Naive thymus-derived CD4-positive, alpha-beta T cell (primary cell): Measurements from ENCODE around the gene CENPB. TPM values are rescaled to one million over a fixed set of nuclear protein-coding genes. Genes with fewer than 3 reads are reported as not detected.

ENCODE experiments used
- ATAC-seq: fragments of 150-1000 bp; cut with Tn5 transposase; 2 replicates; pipeline ENCODE4 v1.10.0; 2021; ENCODE audit warnings: mild to moderate bottlenecking, moderate library complexity
- CTCF ChIA-PET: fragments of 350-600 bp; sonication (Branson Sonifier 250); formaldehyde crosslinking; loops from one replicate; lab custom pipeline; 2021; ENCODE audit warnings: antibody characterized with exemption; lab: Charles Lee
- POLR2A ChIA-PET: fragments of 350-600 bp; sonication (Branson Sonifier 250); formaldehyde crosslinking; loops from one replicate; lab custom pipeline; 2021; ENCODE audit warnings: antibody characterized with exemption, inconsistent platforms; lab: Charles Lee
- DNase-seq, 9 donors: peaks; one replicate each; pipeline versions ENCODE4 v3.0.0 to v3.0.0-alpha.2; 2020 to 2022; ENCODE audit warnings: mixed read lengths in 1 of 9
- H3K27ac ChIP-seq: one replicate; pipeline ENCODE4 v1.7.0; 2013; ENCODE audit warnings: mild to moderate bottlenecking, low read depth, low read length, moderate library complexity
- H3K27me3 ChIP-seq, 2 donors: one replicate each; pipeline ENCODE4 v1.7.0; 2013; ENCODE audit warnings: low read length in 2 of 2, mild to moderate bottlenecking in 2 of 2, moderate library complexity in 2 of 2; ENCODE audit not compliant: control insufficient read depth in 2 of 2, insufficient read depth in 2 of 2
- H3K36me3 ChIP-seq, 3 experiments: 1 replicate in 2 of 3; 2 replicates in 1 of 3; pipeline ENCODE4 v1.7.0; 2013; ENCODE audit warnings: low read length in 3 of 3, mild to moderate bottlenecking in 3 of 3, moderate library complexity in 1 of 3; ENCODE audit not compliant: insufficient read depth in 3 of 3, control insufficient read depth in 2 of 3
- H3K4me1 ChIP-seq, 2 donors: one replicate each; pipeline ENCODE4 v1.7.0; 2013; ENCODE audit warnings: low read length in 2 of 2, mild to moderate bottlenecking in 2 of 2, moderate library complexity in 1 of 2; ENCODE audit not compliant: control insufficient read depth in 2 of 2, insufficient read depth in 2 of 2
- H3K4me3 ChIP-seq: 2 replicates; pipeline ENCODE4 v1.7.0; 2013; ENCODE audit warnings: mild to moderate bottlenecking, low read length
- H3K9me3 ChIP-seq, 3 experiments: 1 replicate in 2 of 3; 2 replicates in 1 of 3; pipeline ENCODE4 v1.7.0; 2013; ENCODE audit warnings: low read length in 3 of 3; ENCODE audit not compliant: control insufficient read depth in 2 of 3
- H3K27ac Mint-ChIP-seq, 9 donors: one replicate each; pipeline ENCODE4 v1.8.0; 2020 to 2022; ENCODE audit warnings: mixed read lengths in 9 of 9, mild to moderate bottlenecking in 8 of 9, moderate library complexity in 5 of 9, inconsistent platforms in 2 of 9
- H3K27me3 Mint-ChIP-seq, 5 donors: one replicate each; pipeline ENCODE4 v1.8.0; 2021 to 2022; ENCODE audit warnings: mixed read lengths in 5 of 5, mild to moderate bottlenecking in 1 of 5
- H3K36me3 Mint-ChIP-seq, 5 donors: one replicate each; pipeline ENCODE4 v1.8.0; 2020 to 2022; ENCODE audit warnings: mixed read lengths in 5 of 5, mild to moderate bottlenecking in 3 of 5, inconsistent platforms in 1 of 5
- H3K4me1 Mint-ChIP-seq, 7 donors: one replicate each; pipeline ENCODE4 v1.8.0; 2020 to 2022; ENCODE audit warnings: mixed read lengths in 7 of 7, mild to moderate bottlenecking in 3 of 7, inconsistent platforms in 1 of 7
- H3K4me3 Mint-ChIP-seq, 10 donors: one replicate each; pipeline ENCODE4 v1.8.0; 2020 to 2022; ENCODE audit warnings: mild to moderate bottlenecking in 10 of 10, mixed read lengths in 10 of 10, moderate library complexity in 6 of 10, inconsistent platforms in 2 of 10
- H3K9me3 Mint-ChIP-seq, 11 donors: one replicate each; pipeline ENCODE4 v1.8.0; 2020 to 2022; ENCODE audit warnings: mixed read lengths in 11 of 11, mild to moderate bottlenecking in 4 of 11, inconsistent platforms in 1 of 11, moderate library complexity in 1 of 11
- intact Hi-C, 2 donors: fragments of 100-400 bp; cut with micrococcal nuclease; formaldehyde crosslinking; loops; one replicate each; pipeline ENCODE4 v1.15.1; 2023
- polyA plus RNA-seq, 2 donors: library from polyadenylated mRNA; unstranded; fragments of 300-500 nt; fragmentation: Illumina TruSeq; gene quantifications; one replicate each; pipeline ENCODE4 v1.2.3, GENCODE V29; 2021
- total RNA-seq, 6 experiments: library from RNA in 5 of 6; stranded (reverse) in 5 of 6; gene quantifications; 1 replicate in 5 of 6; 2 replicates in 1 of 6; pipeline ENCODE4 v1.2.3 and lab custom pipeline; 2021 to 2026

The CENPB gene
- total and polyA plus RNA-seq, 7 experiments from 2014 or later = 1.3 to 73.6 (median 43.2) TPM

DNA sequence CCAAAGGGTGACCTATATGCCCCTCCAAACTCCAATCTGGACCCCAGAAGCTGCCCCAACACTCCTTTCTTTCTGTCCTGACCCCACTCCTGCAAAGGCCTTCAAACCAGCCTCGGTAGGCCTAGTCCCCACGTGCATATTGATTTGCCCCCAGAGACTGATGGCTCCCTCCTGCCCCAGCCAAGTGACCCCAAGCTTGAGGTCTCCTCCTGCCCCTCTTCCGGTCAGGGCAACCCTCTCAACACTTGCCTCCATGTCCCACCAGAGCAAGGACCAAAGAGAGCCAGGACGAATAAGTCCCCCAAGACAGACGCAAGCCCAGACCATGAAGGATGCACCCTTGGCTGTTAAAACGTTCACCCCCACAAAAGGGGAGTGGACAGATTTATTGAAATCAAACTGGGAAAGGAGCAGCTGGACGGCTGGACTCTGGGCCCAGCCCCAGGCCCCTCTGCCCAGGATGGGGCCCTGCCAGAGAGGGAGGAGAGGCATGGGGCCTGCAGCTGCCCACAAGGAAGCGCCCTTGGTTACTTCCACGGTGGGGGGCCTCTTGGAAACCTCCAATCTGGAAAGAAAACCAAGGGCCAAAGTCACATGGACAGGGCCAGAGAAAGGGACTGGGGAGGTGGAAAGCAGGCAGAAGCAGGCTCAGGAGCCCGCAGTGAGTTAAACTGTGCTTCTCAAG, 2.9 kb downstream of the CENPB start:
- H3K36me3 ChIP-seq = peaks cover 0 to 7% (median 0%) of the 10 kb centered on the region in 3 experiments
- Mint-ChIP-seq H3K4me3 (peak overlapping the region in 2 of 10 donors; percentile 6 to 21), H3K27me3 (peaks cover 0 to 20% (median 0%) of the 10 kb centered on the region in 5 donors), H3K27ac (peak overlapping the region in 6 of 9 donors; percentile 2 to 78 (median 15)), H3K9me3 (peaks cover 0 to 1% (median 0%) of the 10 kb centered on the region in 11 donors), H3K36me3 (peaks cover 0 to 5% (median 0%) of the 10 kb centered on the region in 5 donors), H3K4me1 (peaks cover 31 to 55% (median 51%) of the 10 kb centered on the region in 7 donors)
- H3K9me3 ChIP-seq = no peaks in the 10 kb centered on the region
- H3K4me3 ChIP-seq = no peak overlapping the region
- no peaks in the 10 kb centered on the region for H3K27me3 ChIP-seq
- H3K4me1 ChIP-seq = peaks cover 12 to 13% of the 10 kb centered on the region in 2 donors
- ATAC-seq = no peak
- POLR2A ChIA-PET = interaction anchor here (0.6 kb wide), 1 partner anchor 572 kb away, joined by 3 read pairs; no protein-coding TSS in a partner anchor
- H3K27ac ChIP-seq = no peak overlapping the region
- intact Hi-C loops = no loop called here
- no peak for DNase-seq
- CTCF ChIA-PET = interaction anchor here (0.5 kb wide), 1 partner anchor 247 kb away, joined by 3 read pairs; no protein-coding TSS in a partner anchor

DNA sequence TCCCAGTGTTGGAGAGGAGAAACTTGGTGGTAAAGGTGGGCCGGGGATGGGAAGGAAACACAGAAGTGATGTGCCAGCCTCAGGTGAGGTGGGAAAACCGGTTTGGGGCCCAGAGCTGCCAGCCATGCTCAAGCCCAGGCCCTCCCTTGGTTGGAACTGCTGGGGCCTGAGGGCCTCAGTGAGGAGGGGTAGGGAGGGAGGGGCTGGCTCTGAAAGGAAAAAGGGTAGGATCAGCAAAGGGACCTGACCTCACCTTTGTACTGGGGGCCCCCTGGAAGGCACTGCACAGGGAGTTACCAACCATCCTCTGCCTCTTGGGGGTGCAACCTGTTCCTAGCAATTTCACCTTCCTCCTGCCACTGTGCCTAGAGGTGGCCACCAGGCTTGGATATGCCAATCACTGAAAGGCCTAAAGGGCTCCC, 3.5 kb downstream of the CENPB start:
- DNase-seq (no peak), ATAC-seq (no peak)
- no peak overlapping the region for H3K4me3 ChIP-seq
- peak overlapping the region in 1 of 10 donors; percentile 36 for H3K4me3 Mint-ChIP-seq
- peaks cover 13 to 17% of the 10 kb centered on the region in 2 donors for H3K4me1 ChIP-seq
- ChIA-PET POLR2A (interaction anchor here (1.0 kb wide), 1 partner anchor 107 kb away, joined by 3 read pairs; no protein-coding TSS in a partner anchor), CTCF (interaction anchor here (1.3 kb wide), 1 partner anchor 15 kb away, joined by 5 read pairs; the partner anchor contains the start of gene ADISSP)
- H3K27ac ChIP-seq = no peak overlapping the region
- H3K27me3 ChIP-seq = no peaks in the 10 kb centered on the region
- intact Hi-C loops = no loop called here
- no peaks in the 10 kb centered on the region for H3K9me3 ChIP-seq
- H3K36me3 ChIP-seq = peaks cover 0 to 7% (median 0%) of the 10 kb centered on the region in 3 experiments
- H3K9me3 Mint-ChIP-seq = peaks cover 0 to 1% (median 0%) of the 10 kb centered on the region in 11 donors
- H3K27me3 Mint-ChIP-seq = peaks cover 0 to 22% (median 0%) of the 10 kb centered on the region in 5 donors
- peaks cover 0 to 5% (median 0%) of the 10 kb centered on the region in 5 donors for H3K36me3 Mint-ChIP-seq
- peak overlapping the region in 6 of 9 donors; percentile 12 to 78 (median 52) for H3K27ac Mint-ChIP-seq
- H3K4me1 Mint-ChIP-seq = peaks cover 29 to 51% (median 45%) of the 10 kb centered on the region in 7 donors

DNA sequence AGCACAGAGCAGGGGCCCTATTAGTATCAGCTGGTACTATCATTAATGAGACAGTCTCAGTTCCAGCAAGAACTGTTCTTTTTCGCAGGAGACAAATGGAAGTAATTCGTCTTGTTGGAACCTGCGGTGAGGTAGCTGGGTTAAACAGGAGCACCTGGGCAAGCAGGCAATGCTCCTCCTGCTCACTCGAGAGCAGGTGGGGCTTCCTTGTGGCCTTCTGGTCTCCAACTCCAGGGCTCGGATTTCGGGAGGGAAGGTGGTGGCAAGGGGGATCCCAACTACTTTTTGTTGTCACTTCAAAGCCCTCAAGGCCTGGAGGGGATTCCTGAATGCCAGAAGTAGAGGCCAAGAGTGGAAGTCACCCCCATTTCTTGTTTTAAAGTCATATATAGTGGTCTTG, 3.9 kb downstream of the CENPB start:
- Mint-ChIP-seq H3K4me3 (peak overlapping the region in 2 of 10 donors; percentile 19 to 36), H3K9me3 (peaks cover 0 to 1% (median 0%) of the 10 kb centered on the region in 11 donors), H3K27me3 (peaks cover 0 to 22% (median 0%) of the 10 kb centered on the region in 5 donors), H3K36me3 (peaks cover 0 to 5% (median 0%) of the 10 kb centered on the region in 5 donors), H3K4me1 (peaks cover 27 to 48% (median 41%) of the 10 kb centered on the region in 7 donors), H3K27ac (peak overlapping the region in 7 of 9 donors; percentile 6 to 78 (median 45))
- Histone ChIP-seq H3K4me3 (no peak overlapping the region), H3K9me3 (no peaks in the 10 kb centered on the region), H3K27me3 (no peaks in the 10 kb centered on the region), H3K4me1 (peaks cover 11 to 17% of the 10 kb centered on the region in 2 donors), H3K27ac (no peak overlapping the region), H3K36me3 (peaks cover 0 to 7% (median 0%) of the 10 kb centered on the region in 3 experiments)
- CTCF ChIA-PET = interaction anchor here (1.3 kb wide), 1 partner anchor 14 kb away, joined by 5 read pairs; the partner anchor contains the start of gene ADISSP
- DNase-seq = no peak
- intact Hi-C loops = no loop called here
- ATAC-seq = no peak
- POLR2A ChIA-PET = interaction anchor here (1.0 kb wide), 1 partner anchor 108 kb away, joined by 3 read pairs; no protein-coding TSS in a partner anchor

DNA sequence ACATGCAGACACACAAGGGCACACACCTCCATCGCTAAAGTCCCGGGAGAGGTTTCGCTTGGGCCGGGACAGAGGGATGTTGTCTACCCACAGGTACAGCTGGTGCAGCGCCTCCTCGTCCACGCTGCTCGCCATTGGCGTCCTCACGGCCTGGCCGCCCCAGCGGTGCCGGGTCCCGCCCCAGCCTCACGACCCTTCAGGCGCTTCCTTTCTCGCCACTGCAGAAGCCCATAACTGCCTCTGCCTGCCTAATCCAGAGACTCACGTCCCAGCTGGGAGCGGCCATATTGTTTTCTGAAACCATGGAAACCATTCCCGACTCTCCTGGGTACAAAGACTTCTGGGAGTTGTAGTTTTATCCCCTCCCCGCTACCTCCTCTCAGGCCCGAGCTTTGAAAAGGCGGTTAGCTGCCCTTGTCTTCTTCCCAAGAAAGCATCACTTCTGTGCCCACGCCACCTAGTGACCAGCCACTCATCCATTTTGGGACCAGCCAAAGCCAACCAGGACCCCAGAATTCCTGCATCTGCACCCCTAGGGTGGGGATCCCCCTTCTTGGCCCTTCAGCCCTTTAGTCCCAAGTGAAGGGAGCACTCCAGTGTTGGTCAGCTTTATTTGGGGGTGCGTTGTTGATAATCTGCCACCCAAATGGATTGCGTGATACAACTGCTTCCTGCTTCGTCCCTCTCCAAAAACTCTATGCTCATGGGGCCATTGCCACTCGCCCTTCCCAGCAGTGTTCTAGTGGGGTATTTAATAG, 5.2 kb downstream of the CENPB start, which contains the start of gene SPEF1:
SPEF1 (minus strand) TSS at position 296 of the 758 bp plus-strand sequence; CDS start at position 135, 161 bp downstream.
- H3K36me3 ChIP-seq = peaks cover 0 to 7% (median 0%) of the 10 kb centered on the region in 3 experiments
- H3K27me3 ChIP-seq = no peaks in the 10 kb centered on the region
- H3K4me1 ChIP-seq = peaks cover 4 to 10% of the 10 kb centered on the region in 2 donors
- H3K36me3 Mint-ChIP-seq = peaks cover 0 to 9% (median 0%) of the 10 kb centered on the region in 5 donors
- peak within 1 kb of the TSS; percentile 28 for H3K27ac ChIP-seq
- intact Hi-C loops = loop anchor here in 1 of 2 donors (1.0 to 2.0 kb wide), 4 partner anchors 13 to 39 kb away; partner anchors contain the start of genes AP5S1 and CDC25B
- peaks cover 0 to 29% (median 0%) of the 10 kb centered on the region in 5 donors for H3K27me3 Mint-ChIP-seq
- H3K9me3 Mint-ChIP-seq = peaks cover 0 to 1% (median 0%) of the 10 kb centered on the region in 11 donors
- ChIA-PET POLR2A (interaction anchor here (0.9 to 2.2 kb wide), 4 partner anchors 10 to 106 kb away, joined by 3 to 13 read pairs (median 8); partner anchors contain the start of genes ADISSP and AP5S1), CTCF (no interaction called here)
- peaks cover 22 to 51% (median 44%) of the 10 kb centered on the region in 7 donors for H3K4me1 Mint-ChIP-seq
- H3K4me3 Mint-ChIP-seq = peak within 1 kb of the TSS; percentile 1 to 81 (median 61)
- H3K27ac Mint-ChIP-seq = peak within 1 kb of the TSS in 7 of 9 donors; percentile 25 to 78 (median 67)
- ATAC-seq = peak; percentile 67
- peak in 5 of 9 donors; percentile 38 to 56 (median 50) for DNase-seq
- H3K4me3 ChIP-seq = peak within 1 kb of the TSS; percentile 24
- no peaks in the 10 kb centered on the region for H3K9me3 ChIP-seq

DNA sequence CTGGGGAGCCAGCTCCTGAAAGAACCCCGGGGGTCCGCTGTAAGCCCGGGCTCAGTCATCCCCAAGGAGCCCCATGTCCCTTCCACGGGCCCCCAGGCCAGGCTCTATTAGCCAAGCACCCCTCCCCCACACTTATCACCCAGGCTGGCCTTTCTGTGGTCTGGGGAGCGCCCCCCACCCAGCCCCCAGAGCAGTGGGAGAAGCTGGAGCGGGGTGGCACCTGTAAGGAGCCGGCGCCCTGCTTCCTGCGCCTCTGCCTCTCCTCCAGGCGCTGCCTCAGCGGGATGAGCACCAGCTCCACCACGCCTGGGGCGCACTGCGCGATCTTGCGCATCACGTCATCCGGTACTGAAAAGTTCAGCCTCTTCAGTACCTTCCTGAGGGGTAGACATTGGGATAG, 7.6 kb downstream of the CENPB start:
- DNase-seq (no peak), ATAC-seq (no peak)
- peaks cover 0 to 1% (median 0%) of the 10 kb centered on the region in 11 donors for H3K9me3 Mint-ChIP-seq
- no peaks in the 10 kb centered on the region for H3K27me3 ChIP-seq
- H3K4me3 Mint-ChIP-seq = peak overlapping the region in 9 of 10 donors; percentile 6 to 87 (median 51)
- H3K36me3 Mint-ChIP-seq = peaks cover 0 to 6% (median 0%) of the 10 kb centered on the region in 5 donors
- no peaks in the 10 kb centered on the region for H3K9me3 ChIP-seq
- H3K4me3 ChIP-seq = no peak overlapping the region
- no peak overlapping the region for H3K27ac ChIP-seq
- peaks cover 12 to 41% (median 33%) of the 10 kb centered on the region in 7 donors for H3K4me1 Mint-ChIP-seq
- H3K4me1 ChIP-seq = peaks cover 4 to 10% of the 10 kb centered on the region in 2 donors
- CTCF ChIA-PET = interaction anchor here (0.6 to 1.5 kb wide), 3 partner anchors 9 to 76 kb away, joined by 3 to 7 read pairs (median 3); no protein-coding TSS in a partner anchor
- POLR2A ChIA-PET = interaction anchor here (1.3 to 3.1 kb wide), 5 partner anchors 8 to 42 kb away, joined by 3 to 21 read pairs (median 6); partner anchors contain the start of genes ADISSP, AP5S1 and CENPB
- H3K27me3 Mint-ChIP-seq = peaks cover 0 to 29% (median 0%) of the 10 kb centered on the region in 5 donors
- intact Hi-C loops = no loop called here
- no peak overlapping the region for H3K27ac Mint-ChIP-seq
- no peaks in the 10 kb centered on the region for H3K36me3 ChIP-seq
